ENCODE data around the gene CPNE4.
"Not testable (repeated sequence)": the region's sequence is repeated elsewhere in the genome, so short reads cannot be mapped to it uniquely, and the experiment has no call there.

The CPNE4 gene

DNA sequence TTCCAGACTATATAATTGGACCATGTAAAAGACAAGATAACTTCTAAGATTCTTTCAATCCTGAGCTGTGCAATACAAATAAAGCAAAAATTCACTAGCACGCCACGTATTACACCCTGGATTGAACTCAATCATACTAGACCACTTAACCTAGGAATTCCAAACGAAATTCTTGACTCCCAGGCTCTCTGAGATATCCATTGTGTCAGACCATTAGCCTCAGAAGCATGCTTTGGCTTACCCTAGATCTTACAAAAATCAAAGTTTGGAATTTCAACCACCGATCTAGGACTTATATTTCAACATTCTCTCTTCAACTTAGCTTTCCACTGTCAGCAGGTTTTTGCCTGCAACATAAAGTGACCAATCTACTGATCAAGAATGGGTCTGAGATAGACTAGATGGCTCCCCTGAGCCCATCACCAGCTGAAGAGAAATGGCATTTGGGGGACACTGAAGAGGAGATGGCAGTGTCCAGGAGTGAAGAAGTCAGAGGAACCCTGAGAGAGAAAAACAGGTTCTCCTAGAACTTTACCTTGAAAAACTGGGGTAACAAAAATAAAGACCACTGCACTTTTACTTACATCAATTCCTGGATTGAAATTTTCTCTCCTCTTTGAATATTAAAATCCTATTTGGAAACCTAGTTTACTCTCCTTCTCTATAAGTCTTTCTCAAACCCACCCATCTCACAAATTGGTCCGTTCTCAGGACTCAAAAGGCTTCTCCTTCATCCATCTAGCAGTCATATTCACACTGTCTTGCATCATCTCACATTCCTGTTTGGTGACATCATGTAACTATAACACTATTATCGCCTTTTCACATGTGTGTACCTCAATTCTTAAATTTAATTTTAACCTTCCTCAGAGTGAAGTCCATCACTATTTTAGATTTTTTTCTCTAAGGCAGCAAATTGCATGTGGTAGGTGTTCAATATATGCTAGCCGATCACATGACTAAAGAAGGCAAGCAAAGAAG, 18.5 kb downstream of the CPNE4 start:
- FAIRE-seq, result no peak

DNA sequence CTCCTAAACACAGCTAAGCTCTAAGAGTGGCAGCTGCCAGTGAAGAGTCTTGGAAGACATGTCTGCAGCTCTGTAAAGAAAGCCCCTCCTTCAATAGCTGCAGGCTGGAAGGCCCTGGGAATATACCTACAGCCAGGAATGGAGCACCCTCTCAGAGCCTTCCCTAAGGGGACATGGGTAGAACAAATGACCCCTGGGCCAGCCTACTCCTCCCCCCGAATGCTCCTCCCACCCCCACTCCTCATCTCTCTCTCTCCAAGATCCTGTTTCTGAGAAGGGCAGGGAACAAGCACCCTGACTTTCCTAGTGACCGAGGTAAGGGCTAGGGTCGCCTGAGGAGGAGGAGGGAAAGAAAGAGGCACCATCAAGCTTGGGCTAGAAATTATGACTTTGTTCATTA, 20.7 kb downstream of the CPNE4 start:
- no peak for FAIRE-seq

DNA sequence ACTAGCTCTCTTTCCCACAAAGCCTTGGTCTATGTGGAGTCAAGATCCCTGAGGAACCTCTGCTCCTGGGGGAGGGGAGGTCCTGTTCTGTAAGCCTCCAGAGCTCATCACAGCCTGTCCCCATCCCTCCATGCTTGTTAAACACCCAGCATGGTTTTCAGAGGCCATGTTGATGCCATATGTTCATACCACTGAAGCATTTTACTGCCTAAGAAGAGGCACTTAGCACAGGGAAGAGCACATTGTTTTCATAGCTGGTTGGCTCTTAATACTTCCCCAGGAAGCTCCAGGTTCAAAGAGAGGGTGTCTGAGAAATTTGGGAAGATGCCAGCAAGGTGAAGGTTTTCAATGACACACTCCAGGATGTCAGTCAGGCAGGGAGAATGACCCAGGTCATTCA, 25.6 kb downstream of the CPNE4 start:
- FAIRE-seq, result no peak

DNA sequence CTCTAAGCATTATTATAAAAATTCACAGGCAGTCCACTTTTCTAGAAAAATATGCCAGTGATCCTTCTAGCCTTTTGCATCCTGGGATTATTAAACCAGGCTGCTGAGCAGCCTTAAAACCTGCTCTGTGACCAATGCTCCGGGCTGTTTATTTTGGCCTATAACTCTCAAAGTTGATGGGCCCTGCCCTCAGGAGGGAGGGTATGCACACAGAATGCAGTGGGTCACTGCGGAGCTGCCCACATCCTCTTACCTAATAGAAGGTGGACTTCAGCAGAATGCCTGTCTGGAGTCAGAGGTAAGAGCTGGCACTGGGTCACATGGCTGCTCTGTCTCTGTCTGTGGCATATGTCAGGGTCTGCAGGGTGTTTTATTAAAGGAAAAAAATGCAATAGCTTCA, 26.0 kb downstream of the CPNE4 start:
- no peak for FAIRE-seq

GRCh38 chr3:132007617-132008016, 27.2 kb downstream of the CPNE4 start:
- FAIRE-seq, result no peak

DNA sequence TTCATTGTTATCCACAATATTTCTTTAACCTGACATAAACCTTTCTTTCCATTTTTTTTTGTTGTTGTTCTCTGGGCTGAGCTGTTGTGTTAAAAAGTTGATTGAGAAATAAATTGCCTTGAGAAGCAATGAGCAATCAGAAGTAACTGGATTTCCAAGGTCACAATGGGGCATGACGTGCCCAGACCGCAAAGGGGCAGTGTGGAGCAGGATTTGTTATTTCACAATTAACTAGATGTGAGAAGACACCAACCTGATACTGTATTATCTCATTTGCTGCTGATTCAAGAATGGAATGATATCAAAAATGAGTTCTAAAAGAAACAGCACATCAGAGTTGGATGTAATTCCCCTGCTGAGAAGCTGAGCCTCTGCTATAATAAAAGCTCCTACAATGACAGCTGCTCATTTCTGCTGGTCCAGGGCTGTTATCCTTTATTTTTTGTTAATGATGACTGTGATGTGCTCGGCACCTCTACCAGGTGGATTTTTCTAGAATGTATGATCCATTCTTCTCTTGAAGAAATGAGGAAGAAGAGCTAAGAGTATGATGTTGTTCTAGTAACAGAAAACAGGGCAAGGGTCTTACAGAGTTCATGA, 28.1 kb downstream of the CPNE4 start:
- no peak for FAIRE-seq

GRCh38 chr3:132004571-132004970, 30.2 kb downstream of the CPNE4 start:
- FAIRE-seq, result no peak

DNA sequence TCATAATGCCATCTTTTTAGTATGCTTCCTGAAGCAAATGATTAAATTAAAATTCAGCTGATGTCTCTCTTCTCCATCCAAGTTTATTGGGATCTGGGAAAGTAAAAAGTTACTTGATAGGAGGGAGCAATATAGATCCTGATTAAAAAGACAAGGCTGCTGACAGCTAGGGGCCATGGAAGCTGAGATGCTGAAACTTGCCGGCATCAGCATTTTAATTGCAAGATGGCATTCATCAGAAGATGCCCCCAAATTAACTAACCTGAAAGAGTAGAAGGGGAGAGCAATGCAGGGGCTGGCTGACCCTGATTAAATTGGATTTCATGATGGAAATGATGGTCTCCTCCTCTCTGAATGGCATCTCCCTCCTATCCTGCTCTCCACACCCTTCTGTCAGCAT, 31.1 kb downstream of the CPNE4 start:
- FAIRE-seq, result no peak

GRCh38 chr3:132001999-132002398, 32.8 kb downstream of the CPNE4 start:
- no peak for FAIRE-seq

DNA sequence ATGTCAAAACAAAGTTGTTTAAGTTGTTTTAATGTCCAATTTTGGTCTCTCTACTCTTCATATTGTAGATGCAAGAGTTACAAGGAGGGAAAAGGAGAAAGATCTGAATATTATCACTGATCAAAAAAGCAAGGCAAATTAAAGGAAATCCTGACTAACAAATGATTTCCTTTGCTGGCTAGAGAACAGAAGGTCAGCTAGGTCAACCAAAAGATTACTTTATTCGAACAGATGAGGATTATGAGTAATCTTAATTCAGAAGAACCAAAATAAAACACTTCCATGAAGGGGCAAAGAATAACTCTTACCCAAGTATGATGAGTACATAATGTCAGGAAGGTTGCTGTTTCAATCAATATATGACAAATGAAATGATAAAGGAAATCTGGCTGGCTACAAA, 33.8 kb downstream of the CPNE4 start:
- FAIRE-seq, result no peak

- no peak for FAIRE-seq
Measured at GRCh38 chr3:131998027-131998426, 36.8 kb downstream of the CPNE4 start.

- FAIRE-seq, result no peak
Measured at GRCh38 chr3:131995891-131996290, 38.9 kb downstream of the CPNE4 start.

- FAIRE-seq, result no peak
Measured at GRCh38 chr3:131989318-131989717, 45.5 kb downstream of the CPNE4 start.

- no peak for FAIRE-seq
Measured at GRCh38 chr3:131988209-131988608, 46.6 kb downstream of the CPNE4 start.

DNA sequence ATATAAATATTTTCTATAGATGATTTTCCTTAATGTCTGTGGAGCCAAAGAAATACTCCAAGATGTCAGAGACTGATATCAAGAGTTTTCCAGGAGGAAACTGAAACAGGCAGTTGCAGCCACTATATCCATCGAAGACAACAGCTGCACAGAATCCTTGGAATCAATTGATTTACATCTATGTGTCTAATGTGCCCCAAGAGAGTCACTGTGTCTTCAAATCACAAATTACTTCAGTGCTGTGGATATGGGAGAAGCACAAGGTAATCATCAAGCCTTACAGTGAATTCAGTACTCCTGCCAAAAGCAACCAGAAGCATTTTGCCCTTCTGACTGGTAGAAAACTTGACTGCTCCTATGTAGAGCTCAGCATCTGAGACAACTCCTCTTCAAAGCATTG, 51.1 kb downstream of the CPNE4 start:
- FAIRE-seq, result no peak

- FAIRE-seq, result no peak
Measured at GRCh38 chr3:131981323-131981722, 53.5 kb downstream of the CPNE4 start.

GRCh38 chr3:131976448-131976847, 58.4 kb downstream of the CPNE4 start:
- no peak for FAIRE-seq

DNA sequence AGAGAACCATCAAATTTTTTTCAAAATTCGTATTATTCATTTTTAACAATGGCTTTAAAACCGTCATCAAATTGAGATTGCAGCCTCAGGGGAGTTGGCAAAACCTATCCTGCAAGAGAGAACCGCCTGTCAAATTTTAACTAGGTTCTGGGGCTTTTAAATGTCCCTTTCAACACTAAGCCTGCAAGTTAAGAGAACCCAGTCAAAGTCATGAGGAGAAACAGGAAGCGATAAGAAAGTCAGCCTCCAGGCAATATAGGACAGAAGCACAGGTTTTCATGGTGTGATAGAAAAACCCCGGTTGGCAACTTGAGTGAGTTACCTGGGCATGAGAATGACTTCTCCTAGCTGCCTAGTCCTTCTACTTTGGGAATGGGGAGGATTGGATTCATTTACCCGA, 59.8 kb downstream of the CPNE4 start:
- FAIRE-seq, result no peak

DNA sequence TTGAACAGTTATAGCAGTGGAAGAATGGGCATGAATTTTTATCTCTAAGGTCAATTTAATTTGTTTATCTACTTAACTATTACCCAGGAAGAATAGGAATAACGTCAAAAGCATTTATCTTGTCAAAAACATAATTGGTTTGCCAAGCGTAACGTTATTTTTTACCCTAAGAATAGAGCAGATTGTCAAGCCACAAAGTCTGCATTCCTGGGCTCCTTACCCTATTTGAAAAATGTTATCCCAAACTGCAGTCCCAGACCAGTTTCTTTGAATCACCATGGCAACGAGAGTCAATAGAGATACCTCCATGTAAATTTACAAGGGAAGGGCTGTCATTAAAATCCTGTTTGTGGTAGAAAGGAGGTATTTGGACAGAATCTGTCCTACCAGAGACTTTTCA, 61.1 kb downstream of the CPNE4 start:
- FAIRE-seq, result no peak

DNA sequence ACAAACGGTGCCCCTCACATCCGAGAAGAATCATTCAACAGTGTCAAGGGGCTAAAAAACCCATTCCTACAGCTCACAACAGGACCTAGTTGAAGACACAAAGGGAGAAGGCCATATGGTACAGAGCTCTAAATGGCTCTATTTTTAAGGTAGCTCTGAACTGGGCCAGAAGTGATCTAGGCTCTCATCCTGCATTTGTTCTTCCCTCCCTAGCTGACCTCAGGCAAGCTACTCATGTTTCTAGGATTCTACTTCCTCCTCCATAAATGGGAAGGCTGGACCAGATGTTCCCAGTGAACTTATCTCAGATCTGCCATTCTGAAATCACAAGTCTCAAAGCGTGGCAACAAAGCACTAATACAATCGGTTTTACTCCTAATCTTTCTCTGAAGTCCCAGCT, 62.3 kb downstream of the CPNE4 start:
- no peak for FAIRE-seq

GRCh38 chr3:131972091-131972490, 62.7 kb downstream of the CPNE4 start:
- FAIRE-seq, result no peak

- FAIRE-seq, result not testable (repeated sequence)
Measured at GRCh38 chr3:131963442-131963841, 71.4 kb downstream of the CPNE4 start.

- FAIRE-seq, result no peak
Measured at GRCh38 chr3:131962982-131963381, 71.8 kb downstream of the CPNE4 start.

DNA sequence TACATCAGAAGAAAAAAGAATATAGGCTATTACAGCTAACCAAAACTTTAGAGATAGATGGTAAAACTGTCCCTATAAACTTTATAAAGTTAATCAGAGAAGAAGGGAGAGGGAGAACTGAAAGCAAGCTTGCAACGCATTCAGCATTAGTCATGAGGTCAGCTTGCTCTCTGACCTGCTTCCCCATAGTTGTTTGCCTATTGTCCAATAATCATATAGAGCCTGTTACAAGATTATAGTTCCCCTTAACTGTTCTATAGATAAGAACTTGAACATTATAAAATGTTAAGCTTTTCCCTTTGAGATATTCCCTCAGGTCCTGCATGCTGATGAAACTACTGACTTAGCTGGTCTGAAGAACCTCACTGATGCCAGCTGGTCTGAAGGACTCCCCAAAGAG, 74.5 kb downstream of the CPNE4 start:
- FAIRE-seq, result no peak

GRCh38 chr3:131957980-131958379, 76.8 kb downstream of the CPNE4 start:
- FAIRE-seq, result no peak
